Testis (tissue), 3 donors: ENCODE data around the gene DHX30. TPM values are rescaled to one million over a fixed set of nuclear protein-coding genes. Genes with fewer than 3 reads are reported as not detected.

Experiments
- DNase-seq: peaks from one replicate; pipeline ENCODE4 v3.0.0-alpha.2; 2019
- H3K27ac ChIP-seq, 2 donors: fragments of 200-600 bp; sonication (generic); one replicate each; pipeline ENCODE4 v1.5.1; 2019
- H3K27me3 ChIP-seq: fragments of 200-600 bp; sonication (generic); one replicate; pipeline ENCODE4 v1.5.1; 2019
- H3K36me3 ChIP-seq: fragments of 200-600 bp; sonication (generic); one replicate; pipeline ENCODE4 v1.5.1; 2017; ENCODE audit warnings: low read depth; ENCODE audit errors: missing control alignments
- H3K4me1 ChIP-seq: fragments of 200-600 bp; sonication (generic); one replicate; pipeline ENCODE4 v1.5.1; 2019
- H3K4me3 ChIP-seq, 2 donors: fragments of 200-600 bp; sonication (generic); one replicate each; pipeline ENCODE4 v1.5.1; 2017 to 2019
- H3K9me3 ChIP-seq: fragments of 200-600 bp; sonication (generic); one replicate; pipeline ENCODE4 v1.5.1; 2017
- POLR2A ChIP-seq: fragments of 450-650 bp; IDR thresholded peaks from one replicate; pipeline ENCODE4 v1.6.1; 2017; ENCODE audit warnings: antibody characterized with exemption, mild to moderate bottlenecking, moderate library complexity
- WGBS, 2 donors: methylation state at CpG; one replicate each; pipeline ENCODE4 v1.1.5; 2018; 5-methylcytosine and 5-hydroxymethylcytosine counted together
- intact Hi-C: fragments of 100-400 bp; cut with DNase I; formaldehyde crosslinking; loops from one replicate; pipeline ENCODE4 v1.15.1; 2023; ENCODE audit warnings: low total_unique reads
- polyA plus RNA-seq: library from polyadenylated mRNA; stranded (reverse); fragments of 350-450 nt; fragmentation: Illumina TruSeq; extraction: RNeasy Lipid Tissue Mini Kit (QIAGEN cat#74804); gene quantifications from one replicate; pipeline ENCODE4 v1.2.3, GENCODE V29; 2014; ENCODE audit warnings: low read depth, low replicate concordance; ENCODE audit not compliant: insufficient read depth
- total RNA-seq, 2 donors: library from RNA; depleted of rRNA; stranded (reverse); fragments of >200 nt; gene quantifications; one replicate each; pipeline ENCODE4 v1.2.3, GENCODE V29; 2016
- TF ChIP-seq, protein P1 (sequence below), 3 experiments: fragments of 450-650 bp in 2 of 3; fragments of 200-600 bp in 1 of 3; sonication (generic) in 1 of 3; IDR thresholded peaks; one replicate each; pipeline ENCODE4 v1.5.1; 2016 to 2019; ENCODE audit warnings: antibody characterized with exemption in 3 of 3, mild to moderate bottlenecking in 2 of 3, moderate library complexity in 1 of 3

DHX30 gene
- total and polyA plus RNA-seq, 3 donors from 2014 or later = 178 to 216 (median 187) TPM

DNA sequence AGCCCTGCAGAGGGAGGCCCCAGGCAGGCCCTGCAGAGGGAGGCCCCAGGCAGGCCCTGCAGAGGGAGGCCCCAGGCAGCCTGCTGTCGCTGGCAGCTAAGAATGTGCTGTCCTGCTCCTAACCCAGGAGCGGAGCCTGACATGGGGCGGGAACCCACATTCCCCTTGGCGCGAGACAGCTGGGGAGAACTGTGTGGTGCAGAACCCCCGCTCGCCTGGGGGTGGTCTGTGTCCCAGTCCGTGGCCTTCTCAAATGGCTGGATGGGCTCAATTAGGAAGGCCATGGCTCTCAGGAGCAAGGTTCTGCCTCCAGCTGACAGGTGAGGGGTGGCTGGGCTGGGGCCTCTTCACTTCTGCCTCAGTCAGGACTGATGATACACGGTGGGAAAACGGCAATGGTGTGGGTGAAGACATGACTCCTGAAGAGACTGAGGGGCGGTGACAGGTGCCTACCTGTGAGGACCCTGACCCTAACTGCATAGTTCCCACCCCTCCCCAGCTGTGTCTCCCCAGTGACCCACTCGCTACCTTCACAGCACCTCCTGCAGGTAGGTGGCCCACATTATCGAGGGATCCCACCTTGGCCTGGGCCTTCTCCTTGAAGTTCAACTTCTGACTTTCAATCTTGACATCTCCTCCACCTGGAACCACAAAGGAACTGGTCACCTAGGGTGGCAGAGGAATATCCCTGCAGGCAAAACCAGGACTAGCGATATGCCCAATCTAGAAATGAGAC is 52.0 kb downstream of the DHX30 start:
- H3K27ac ChIP-seq = peak overlapping the region; percentile 22 to 59
- H3K36me3 ChIP-seq = no peaks in the 10 kb centered on the region
- intact Hi-C loops = loop anchor here (10.0 kb wide), 1 partner anchor 300 kb away; no protein-coding TSS in a partner anchor

DNA sequence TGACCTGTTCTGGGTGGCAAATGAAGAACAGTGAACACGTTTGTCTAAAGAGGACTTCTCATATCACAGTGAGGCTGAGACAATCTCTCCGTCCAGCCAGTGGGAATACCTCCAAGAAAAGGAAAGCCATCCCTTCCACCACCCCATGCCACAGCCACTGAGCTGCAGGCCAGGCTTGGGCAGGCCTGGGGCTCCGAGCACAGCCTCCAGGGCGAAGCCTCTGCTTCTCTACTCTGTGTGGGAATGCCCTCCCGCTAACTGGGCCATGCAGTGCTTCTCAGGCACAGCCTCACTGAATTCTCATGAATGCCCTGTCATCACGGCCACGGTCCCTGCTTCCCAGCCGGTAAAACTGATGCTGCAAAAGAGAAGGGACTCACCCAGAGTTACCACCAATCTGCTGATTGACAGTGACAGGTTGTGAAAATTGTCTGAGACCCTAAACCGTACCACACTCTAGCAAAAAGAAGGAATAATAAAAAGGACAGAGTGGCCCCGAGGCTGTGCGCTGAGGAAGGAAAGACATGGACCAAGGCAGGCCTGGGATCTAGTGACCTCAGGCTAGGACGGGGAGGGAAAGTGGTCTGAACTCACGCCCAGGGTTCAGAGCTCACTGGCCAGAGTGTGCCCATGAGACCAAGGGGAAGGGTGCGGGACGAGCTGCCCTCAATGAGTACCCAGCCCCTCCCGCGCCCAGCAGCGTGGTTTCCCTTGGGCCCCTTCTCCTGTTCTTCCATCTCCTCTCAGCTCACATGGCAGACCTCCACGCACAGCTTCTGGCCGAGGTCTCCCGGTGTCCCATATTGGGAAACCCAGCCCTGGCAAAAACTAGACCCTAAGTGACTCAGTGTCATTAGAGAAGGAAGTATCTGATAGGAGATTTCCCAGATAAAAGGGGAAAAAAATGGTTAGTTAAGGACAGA is 52.8 kb downstream of the DHX30 start:
- Histone ChIP-seq H3K4me1 (peaks cover 10% of the 10 kb centered on the region), H3K36me3 (no peaks in the 10 kb centered on the region), H3K9me3 (no peaks in the 10 kb centered on the region), H3K27me3 (no peaks in the 10 kb centered on the region), H3K27ac (peak overlapping the region in 1 of 2 donors; percentile 22), H3K4me3 (no peak overlapping the region)
- DNase-seq = no peak
- intact Hi-C loops = loop anchor here (10.0 kb wide), 1 partner anchor 299 kb away; no protein-coding TSS in a partner anchor
- no peak for TF ChIP-seq POLR2A
- TF ChIP-seq, protein P1, sequence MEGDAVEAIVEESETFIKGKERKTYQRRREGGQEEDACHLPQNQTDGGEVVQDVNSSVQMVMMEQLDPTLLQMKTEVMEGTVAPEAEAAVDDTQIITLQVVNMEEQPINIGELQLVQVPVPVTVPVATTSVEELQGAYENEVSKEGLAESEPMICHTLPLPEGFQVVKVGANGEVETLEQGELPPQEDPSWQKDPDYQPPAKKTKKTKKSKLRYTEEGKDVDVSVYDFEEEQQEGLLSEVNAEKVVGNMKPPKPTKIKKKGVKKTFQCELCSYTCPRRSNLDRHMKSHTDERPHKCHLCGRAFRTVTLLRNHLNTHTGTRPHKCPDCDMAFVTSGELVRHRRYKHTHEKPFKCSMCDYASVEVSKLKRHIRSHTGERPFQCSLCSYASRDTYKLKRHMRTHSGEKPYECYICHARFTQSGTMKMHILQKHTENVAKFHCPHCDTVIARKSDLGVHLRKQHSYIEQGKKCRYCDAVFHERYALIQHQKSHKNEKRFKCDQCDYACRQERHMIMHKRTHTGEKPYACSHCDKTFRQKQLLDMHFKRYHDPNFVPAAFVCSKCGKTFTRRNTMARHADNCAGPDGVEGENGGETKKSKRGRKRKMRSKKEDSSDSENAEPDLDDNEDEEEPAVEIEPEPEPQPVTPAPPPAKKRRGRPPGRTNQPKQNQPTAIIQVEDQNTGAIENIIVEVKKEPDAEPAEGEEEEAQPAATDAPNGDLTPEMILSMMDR (IDR thresholded peaks at IDR 0.05) = no peak
- WGBS, 2 donors = 88% methylated on average over 21 of the region's 21 CpGs

More for the DNA sequence above, 52.0 kb downstream of the DHX30 start:
- TF ChIP-seq, protein P1 (IDR thresholded peaks at IDR 0.05) = no peak
- no peak for TF ChIP-seq POLR2A
- 87 to 93% methylated on average over 11 to 14 of the region's 14 CpGs for WGBS, 2 donors
- peaks cover 10% of the 10 kb centered on the region for H3K4me1 ChIP-seq
- DNase-seq = no peak
- no peak overlapping the region for H3K4me3 ChIP-seq
- no peaks in the 10 kb centered on the region for H3K27me3 ChIP-seq
- H3K9me3 ChIP-seq = no peaks in the 10 kb centered on the region

- intact Hi-C loops = loop anchor here (10.0 kb wide), 1 partner anchor 298 kb away; no protein-coding TSS in a partner anchor
- TF ChIP-seq, protein P1 (IDR thresholded peaks at IDR 0.05) = no peak
- no peak for TF ChIP-seq POLR2A
- 83 to 92% methylated on average over 11 of the region's 11 CpGs for whole genome bisulfite sequencing, 2 donors
- no peak for DNase-seq
- no peak overlapping the region for H3K27ac ChIP-seq
- no peak overlapping the region for H3K4me3 ChIP-seq
- no peaks in the 10 kb centered on the region for H3K36me3 ChIP-seq
- no peaks in the 10 kb centered on the region for H3K9me3 ChIP-seq
- peaks cover 10% of the 10 kb centered on the region for H3K4me1 ChIP-seq
- H3K27me3 ChIP-seq = no peaks in the 10 kb centered on the region
Observed at GRCh38 chr3:47856669-47857068, 53.7 kb downstream of the DHX30 start.

GRCh38 chr3:47857151-47857550 is 54.2 kb downstream of the DHX30 start:
- H3K27ac ChIP-seq = no peak overlapping the region
- intact Hi-C loops = loop anchor here (10.0 kb wide), 1 partner anchor 298 kb away; no protein-coding TSS in a partner anchor
- H3K27me3 ChIP-seq = no peaks in the 10 kb centered on the region
- no peak for TF ChIP-seq POLR2A
- TF ChIP-seq, protein P1 (IDR thresholded peaks at IDR 0.05) = no peak
- H3K4me1 ChIP-seq = peaks cover 10% of the 10 kb centered on the region
- H3K36me3 ChIP-seq = no peaks in the 10 kb centered on the region
- 96% methylated on average over 2 of the region's 2 CpGs; no CpG with 5 or more reads in 1 of the 2 donors for WGBS, 2 donors
- no peaks in the 10 kb centered on the region for H3K9me3 ChIP-seq
- no peak for DNase-seq
- H3K4me3 ChIP-seq = no peak overlapping the region
